ENCODE results near the gene ANAPC10. TPM values are rescaled to one million over a fixed set of nuclear protein-coding genes. Genes with fewer than 3 reads are reported as not detected.
"Not testable (repeated sequence)": the region's sequence is repeated elsewhere in the genome, so short reads cannot be mapped to it uniquely, and the experiment has no call there.

Gene ANAPC10
- total RNA-seq, 1 donor: 34.3 TPM

GRCh38 chr4:145000656-145001055, 97.3 kb downstream of the ANAPC10 start:
- not testable (repeated sequence) for H3K9me3 ChIP-seq (ENCODE audit: low read depth, low read length); H3K4me1 ChIP-seq (ENCODE audit: insufficient read depth, low read length); H3K4me3 ChIP-seq (ENCODE audit: low read length); H3K27me3 ChIP-seq (ENCODE audit: insufficient read depth, low read length)

- Histone ChIP-seq H3K9me3 (ENCODE audit: low read depth, low read length) (no peaks in the 10 kb centered on the region), H3K27me3 (ENCODE audit: insufficient read depth, low read length) (no peaks in the 10 kb centered on the region), H3K4me1 (ENCODE audit: insufficient read depth, low read length) (no peaks in the 10 kb centered on the region), H3K4me3 (ENCODE audit: low read length) (no peak overlapping the region)
Measured at GRCh38 chr4:144989306-144989705, 108.7 kb downstream of the ANAPC10 start.

- no peak overlapping the region for H3K4me3 ChIP-seq (ENCODE audit: low read length)
- no peaks in the 10 kb centered on the region for H3K4me1 ChIP-seq (ENCODE audit: insufficient read depth, low read length)
- no peaks in the 10 kb centered on the region for H3K9me3 ChIP-seq (ENCODE audit: low read depth, low read length)
- H3K27me3 ChIP-seq (ENCODE audit: insufficient read depth, low read length): no peaks in the 10 kb centered on the region
Measured at GRCh38 chr4:144985531-144985930, 112.5 kb downstream of the ANAPC10 start.

GRCh38 chr4:144985014-144985413, 113.0 kb downstream of the ANAPC10 start:
- no peak overlapping the region for H3K4me3 ChIP-seq (ENCODE audit: low read length)
- H3K27me3 ChIP-seq (ENCODE audit: insufficient read depth, low read length): no peaks in the 10 kb centered on the region
- no peaks in the 10 kb centered on the region for H3K4me1 ChIP-seq (ENCODE audit: insufficient read depth, low read length)
- H3K9me3 ChIP-seq (ENCODE audit: low read depth, low read length): no peaks in the 10 kb centered on the region

GRCh38 chr4:144984241-144984640, 113.8 kb downstream of the ANAPC10 start:
- Histone ChIP-seq H3K4me1 (ENCODE audit: insufficient read depth, low read length) (no peaks in the 10 kb centered on the region), H3K4me3 (ENCODE audit: low read length) (no peak overlapping the region), H3K27me3 (ENCODE audit: insufficient read depth, low read length) (no peaks in the 10 kb centered on the region), H3K9me3 (ENCODE audit: low read depth, low read length) (no peaks in the 10 kb centered on the region)

- Histone ChIP-seq H3K4me1 (ENCODE audit: insufficient read depth, low read length) (no peaks in the 10 kb centered on the region), H3K9me3 (ENCODE audit: low read depth, low read length) (peaks cover 17% of the 10 kb centered on the region), H3K27me3 (ENCODE audit: insufficient read depth, low read length) (no peaks in the 10 kb centered on the region)
Measured at GRCh38 chr4:144975718-144976117, 122.3 kb downstream of the ANAPC10 start.

GRCh38 chr4:144970597-144970996, 127.4 kb downstream of the ANAPC10 start:
- H3K9me3 ChIP-seq (ENCODE audit: low read depth, low read length): peaks cover 9% of the 10 kb centered on the region
- H3K27me3 ChIP-seq (ENCODE audit: insufficient read depth, low read length): no peaks in the 10 kb centered on the region
- H3K4me1 ChIP-seq (ENCODE audit: insufficient read depth, low read length): no peaks in the 10 kb centered on the region
- H3K4me3 ChIP-seq (ENCODE audit: low read length): no peak overlapping the region

More at GRCh38 chr4:144975718-144976117, 122.3 kb downstream of the ANAPC10 start:
- no peak overlapping the region for H3K4me3 ChIP-seq (ENCODE audit: low read length)

- H3K9me3 ChIP-seq (ENCODE audit: low read depth, low read length): peaks cover 1% of the 10 kb centered on the region
- H3K4me1 ChIP-seq (ENCODE audit: insufficient read depth, low read length): no peaks in the 10 kb centered on the region
- no peaks in the 10 kb centered on the region for H3K27me3 ChIP-seq (ENCODE audit: insufficient read depth, low read length)
- no peak overlapping the region for H3K4me3 ChIP-seq (ENCODE audit: low read length)
Measured at GRCh38 chr4:144969821-144970220, 128.2 kb downstream of the ANAPC10 start.

- Histone ChIP-seq H3K9me3 (ENCODE audit: low read depth, low read length) (no peaks in the 10 kb centered on the region), H3K4me1 (ENCODE audit: insufficient read depth, low read length) (no peaks in the 10 kb centered on the region), H3K4me3 (ENCODE audit: low read length) (no peak overlapping the region), H3K27me3 (ENCODE audit: insufficient read depth, low read length) (no peaks in the 10 kb centered on the region)
Measured at GRCh38 chr4:144968606-144969005, 129.4 kb downstream of the ANAPC10 start.

GRCh38 chr4:144967161-144967560, 130.8 kb downstream of the ANAPC10 start:
- Histone ChIP-seq H3K4me3 (ENCODE audit: low read length) (no peak overlapping the region), H3K27me3 (ENCODE audit: insufficient read depth, low read length) (no peaks in the 10 kb centered on the region), H3K9me3 (ENCODE audit: low read depth, low read length) (no peaks in the 10 kb centered on the region), H3K4me1 (ENCODE audit: insufficient read depth, low read length) (no peaks in the 10 kb centered on the region)

GRCh38 chr4:144962300-144962699, 135.7 kb downstream of the ANAPC10 start:
- H3K9me3 ChIP-seq (ENCODE audit: low read depth, low read length): no peaks in the 10 kb centered on the region

GRCh38 chr4:144955104-144955503, 142.9 kb downstream of the ANAPC10 start:
- H3K4me3 ChIP-seq (ENCODE audit: low read length): no peak overlapping the region
- H3K4me1 ChIP-seq (ENCODE audit: insufficient read depth, low read length): no peaks in the 10 kb centered on the region
- peaks cover 11% of the 10 kb centered on the region for H3K9me3 ChIP-seq (ENCODE audit: low read depth, low read length)
- no peaks in the 10 kb centered on the region for H3K27me3 ChIP-seq (ENCODE audit: insufficient read depth, low read length)

More at GRCh38 chr4:144962300-144962699, 135.7 kb downstream of the ANAPC10 start:
- Histone ChIP-seq H3K27me3 (ENCODE audit: insufficient read depth, low read length) (no peaks in the 10 kb centered on the region), H3K4me1 (ENCODE audit: insufficient read depth, low read length) (no peaks in the 10 kb centered on the region), H3K4me3 (ENCODE audit: low read length) (no peak overlapping the region)

- H3K4me1 ChIP-seq (ENCODE audit: insufficient read depth, low read length): no peaks in the 10 kb centered on the region
- peaks cover 11% of the 10 kb centered on the region for H3K9me3 ChIP-seq (ENCODE audit: low read depth, low read length)
- H3K27me3 ChIP-seq (ENCODE audit: insufficient read depth, low read length): no peaks in the 10 kb centered on the region
- no peak overlapping the region for H3K4me3 ChIP-seq (ENCODE audit: low read length)
Measured at GRCh38 chr4:144954230-144954629, 143.8 kb downstream of the ANAPC10 start.

GRCh38 chr4:144948421-144948820, 149.6 kb downstream of the ANAPC10 start:
- no peak overlapping the region for H3K4me3 ChIP-seq (ENCODE audit: low read length)
- H3K9me3 ChIP-seq (ENCODE audit: low read depth, low read length): peaks cover 10% of the 10 kb centered on the region
- no peaks in the 10 kb centered on the region for H3K27me3 ChIP-seq (ENCODE audit: insufficient read depth, low read length)
- no peaks in the 10 kb centered on the region for H3K4me1 ChIP-seq (ENCODE audit: insufficient read depth, low read length)

- no peak overlapping the region for H3K4me3 ChIP-seq (ENCODE audit: low read length)
Measured at GRCh38 chr4:144948009-144948408, 150.0 kb downstream of the ANAPC10 start.

More at GRCh38 chr4:144948009-144948408, 150.0 kb downstream of the ANAPC10 start:
- Histone ChIP-seq H3K27me3 (ENCODE audit: insufficient read depth, low read length) (no peaks in the 10 kb centered on the region), H3K9me3 (ENCODE audit: low read depth, low read length) (peaks cover 6% of the 10 kb centered on the region), H3K4me1 (ENCODE audit: insufficient read depth, low read length) (no peaks in the 10 kb centered on the region)
